Naive thymus-derived CD4-positive, alpha-beta T cell (primary cell): ENCODE data around the gene AKAP13. TPM values are rescaled to one million over a fixed set of nuclear protein-coding genes. Genes with fewer than 3 reads are reported as not detected.
A peak's percentile ranks its signal among the peaks of the same experiment; 100 is the strongest.

ENCODE experiments used
- ATAC-seq: fragments of 150-1000 bp; cut with Tn5 transposase; 2 replicates; pipeline ENCODE4 v1.10.0; 2021; ENCODE audit warnings: mild to moderate bottlenecking, moderate library complexity
- CTCF ChIA-PET: fragments of 350-600 bp; sonication (Branson Sonifier 250); formaldehyde crosslinking; loops from one replicate; lab custom pipeline; 2021; ENCODE audit warnings: antibody characterized with exemption; lab: Charles Lee
- POLR2A ChIA-PET: fragments of 350-600 bp; sonication (Branson Sonifier 250); formaldehyde crosslinking; loops from one replicate; lab custom pipeline; 2021; ENCODE audit warnings: antibody characterized with exemption, inconsistent platforms; lab: Charles Lee
- DNase-seq, 9 donors: peaks; one replicate each; pipeline versions ENCODE4 v3.0.0 to v3.0.0-alpha.2; 2020 to 2022; ENCODE audit warnings: mixed read lengths in 1 of 9
- H3K27ac ChIP-seq: one replicate; pipeline ENCODE4 v1.7.0; 2013; ENCODE audit warnings: mild to moderate bottlenecking, low read depth, low read length, moderate library complexity
- H3K27me3 ChIP-seq, 2 donors: one replicate each; pipeline ENCODE4 v1.7.0; 2013; ENCODE audit warnings: low read length in 2 of 2, mild to moderate bottlenecking in 2 of 2, moderate library complexity in 2 of 2; ENCODE audit not compliant: control insufficient read depth in 2 of 2, insufficient read depth in 2 of 2
- H3K36me3 ChIP-seq, 3 experiments: 1 replicate in 2 of 3; 2 replicates in 1 of 3; pipeline ENCODE4 v1.7.0; 2013; ENCODE audit warnings: low read length in 3 of 3, mild to moderate bottlenecking in 3 of 3, moderate library complexity in 1 of 3; ENCODE audit not compliant: insufficient read depth in 3 of 3, control insufficient read depth in 2 of 3
- H3K4me1 ChIP-seq, 2 donors: one replicate each; pipeline ENCODE4 v1.7.0; 2013; ENCODE audit warnings: low read length in 2 of 2, mild to moderate bottlenecking in 2 of 2, moderate library complexity in 1 of 2; ENCODE audit not compliant: control insufficient read depth in 2 of 2, insufficient read depth in 2 of 2
- H3K4me3 ChIP-seq: 2 replicates; pipeline ENCODE4 v1.7.0; 2013; ENCODE audit warnings: mild to moderate bottlenecking, low read length
- H3K9me3 ChIP-seq, 3 experiments: 1 replicate in 2 of 3; 2 replicates in 1 of 3; pipeline ENCODE4 v1.7.0; 2013; ENCODE audit warnings: low read length in 3 of 3; ENCODE audit not compliant: control insufficient read depth in 2 of 3
- H3K27ac Mint-ChIP-seq, 9 donors: one replicate each; pipeline ENCODE4 v1.8.0; 2020 to 2022; ENCODE audit warnings: mixed read lengths in 9 of 9, mild to moderate bottlenecking in 8 of 9, moderate library complexity in 5 of 9, inconsistent platforms in 2 of 9
- H3K27me3 Mint-ChIP-seq, 5 donors: one replicate each; pipeline ENCODE4 v1.8.0; 2021 to 2022; ENCODE audit warnings: mixed read lengths in 5 of 5, mild to moderate bottlenecking in 1 of 5
- H3K36me3 Mint-ChIP-seq, 5 donors: one replicate each; pipeline ENCODE4 v1.8.0; 2020 to 2022; ENCODE audit warnings: mixed read lengths in 5 of 5, mild to moderate bottlenecking in 3 of 5, inconsistent platforms in 1 of 5
- H3K4me1 Mint-ChIP-seq, 7 donors: one replicate each; pipeline ENCODE4 v1.8.0; 2020 to 2022; ENCODE audit warnings: mixed read lengths in 7 of 7, mild to moderate bottlenecking in 3 of 7, inconsistent platforms in 1 of 7
- H3K4me3 Mint-ChIP-seq, 10 donors: one replicate each; pipeline ENCODE4 v1.8.0; 2020 to 2022; ENCODE audit warnings: mild to moderate bottlenecking in 10 of 10, mixed read lengths in 10 of 10, moderate library complexity in 6 of 10, inconsistent platforms in 2 of 10
- H3K9me3 Mint-ChIP-seq, 11 donors: one replicate each; pipeline ENCODE4 v1.8.0; 2020 to 2022; ENCODE audit warnings: mixed read lengths in 11 of 11, mild to moderate bottlenecking in 4 of 11, inconsistent platforms in 1 of 11, moderate library complexity in 1 of 11
- intact Hi-C, 2 donors: fragments of 100-400 bp; cut with micrococcal nuclease; formaldehyde crosslinking; loops; one replicate each; pipeline ENCODE4 v1.15.1; 2023
- polyA plus RNA-seq, 2 donors: library from polyadenylated mRNA; unstranded; fragments of 300-500 nt; fragmentation: Illumina TruSeq; gene quantifications; one replicate each; pipeline ENCODE4 v1.2.3, GENCODE V29; 2021
- total RNA-seq, 6 experiments: library from RNA in 5 of 6; stranded (reverse) in 5 of 6; gene quantifications; 1 replicate in 5 of 6; 2 replicates in 1 of 6; pipeline ENCODE4 v1.2.3 and lab custom pipeline; 2021 to 2026

The AKAP13 gene
- total and polyA plus RNA-seq, 7 experiments from 2014 or later = 108 to 400 (median 231) TPM

DNA sequence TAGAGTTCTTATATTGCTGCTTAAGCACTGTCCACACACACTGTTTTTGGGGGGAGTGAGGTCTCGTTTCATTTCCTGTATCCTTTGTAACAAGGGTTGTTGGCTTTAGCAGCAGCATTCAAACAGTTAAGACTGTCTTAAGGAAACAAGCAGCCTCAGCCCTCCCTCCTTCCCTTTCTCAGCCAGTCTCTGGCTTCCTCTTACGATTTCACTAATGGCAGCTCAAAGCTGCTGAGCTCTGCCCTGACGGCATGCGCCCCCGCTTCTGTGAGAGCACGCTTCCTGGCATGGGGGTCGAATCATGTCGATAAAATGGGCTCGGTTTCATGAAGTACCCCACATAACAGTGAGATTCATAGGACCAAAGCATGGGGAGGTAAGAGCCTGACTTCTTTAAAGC, 309.3 kb downstream of the AKAP13 start:
- Histone ChIP-seq H3K36me3 (peaks cover 2 to 14% (median 11%) of the 10 kb centered on the region in 3 experiments), H3K4me1 (peaks cover 45 to 49% of the 10 kb centered on the region in 2 donors), H3K27ac (peak overlapping the region; percentile 88), H3K4me3 (peak overlapping the region; percentile 83), H3K27me3 (no peaks in the 10 kb centered on the region), H3K9me3 (no peaks in the 10 kb centered on the region)
- ChIA-PET POLR2A (interaction anchor here (0.6 to 5.1 kb wide), 9 partner anchors 9 to 45 kb away, joined by 3 to 50 read pairs (median 4); no protein-coding TSS in a partner anchor), CTCF (interaction anchor here (1.1 kb wide), 1 partner anchor 11 kb away, joined by 5 read pairs; no protein-coding TSS in a partner anchor)
- Mint-ChIP-seq H3K27ac (peak overlapping the region; percentile 92 to 99 (median 98)), H3K36me3 (peaks cover 15 to 38% (median 20%) of the 10 kb centered on the region in 5 donors), H3K9me3 (no peaks in the 10 kb centered on the region), H3K27me3 (no peaks in the 10 kb centered on the region), H3K4me3 (peak overlapping the region; percentile 90 to 99 (median 98)), H3K4me1 (peaks cover 30 to 87% (median 76%) of the 10 kb centered on the region in 7 donors)
- intact Hi-C loops = loop anchor here (1.0 to 5.0 kb wide), 14 partner anchors 13 to 372 kb away; no protein-coding TSS in a partner anchor
- peak; percentile 85 for ATAC-seq
- DNase-seq = peak; percentile 44 to 78 (median 71)

DNA sequence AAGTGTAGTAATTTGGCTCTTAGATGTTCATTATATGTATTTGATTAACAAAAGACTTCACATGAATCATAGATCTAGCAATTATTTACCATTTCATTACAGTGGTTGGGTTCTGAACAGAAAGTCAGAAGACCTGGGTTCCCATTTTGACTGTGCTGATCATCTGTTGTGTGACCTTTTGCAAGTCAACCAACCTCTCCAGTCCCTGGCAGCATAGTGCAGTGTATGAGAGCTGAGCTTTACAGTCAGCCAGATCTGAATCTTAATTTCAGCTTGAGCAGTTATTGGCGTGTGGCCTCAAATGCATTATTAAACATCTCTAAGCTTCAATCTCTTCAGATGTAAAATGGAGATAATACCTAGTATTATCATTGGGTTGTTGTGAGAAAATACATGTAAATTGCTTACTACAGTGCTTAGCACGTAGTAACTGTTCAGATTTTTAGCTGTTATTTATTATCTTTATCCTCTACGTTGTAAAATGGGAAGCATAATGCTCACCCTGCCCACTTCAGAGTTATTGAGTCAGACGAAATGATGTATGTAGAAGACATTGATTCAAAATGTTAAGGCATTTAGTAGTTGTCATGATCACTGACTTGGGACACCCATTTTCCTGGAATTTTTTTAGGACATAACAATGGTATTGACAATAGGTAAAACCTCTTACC, 310.3 kb downstream of the AKAP13 start:
- H3K9me3 Mint-ChIP-seq = no peaks in the 10 kb centered on the region
- ATAC-seq = peak; percentile 36
- Histone ChIP-seq H3K36me3 (peaks cover 9 to 20% (median 19%) of the 10 kb centered on the region in 3 experiments), H3K4me3 (peak overlapping the region; percentile 83), H3K27me3 (no peaks in the 10 kb centered on the region), H3K9me3 (no peaks in the 10 kb centered on the region), H3K27ac (peak overlapping the region; percentile 88), H3K4me1 (peaks cover 49 to 50% of the 10 kb centered on the region in 2 donors)
- H3K4me1 Mint-ChIP-seq = peaks cover 35 to 85% (median 78%) of the 10 kb centered on the region in 7 donors
- peak overlapping the region; percentile 90 to 99 (median 98) for H3K4me3 Mint-ChIP-seq
- DNase-seq = peak in 3 of 9 donors; percentile 23 to 41 (median 36)
- no peaks in the 10 kb centered on the region for H3K27me3 Mint-ChIP-seq
- intact Hi-C loops = loop anchor here in 1 of 2 donors (1.0 to 5.0 kb wide), 4 partner anchors 12 to 373 kb away; no protein-coding TSS in a partner anchor
- peak overlapping the region; percentile 92 to 99 (median 98) for H3K27ac Mint-ChIP-seq
- H3K36me3 Mint-ChIP-seq = peaks cover 20 to 44% (median 25%) of the 10 kb centered on the region in 5 donors
- ChIA-PET POLR2A (interaction anchor here (0.9 to 5.1 kb wide), 7 partner anchors 8 to 65 kb away, joined by 3 to 50 read pairs (median 5); no protein-coding TSS in a partner anchor), CTCF (interaction anchor here (0.5 kb wide), 1 partner anchor 101 kb away, joined by 3 read pairs; no protein-coding TSS in a partner anchor)

DNA sequence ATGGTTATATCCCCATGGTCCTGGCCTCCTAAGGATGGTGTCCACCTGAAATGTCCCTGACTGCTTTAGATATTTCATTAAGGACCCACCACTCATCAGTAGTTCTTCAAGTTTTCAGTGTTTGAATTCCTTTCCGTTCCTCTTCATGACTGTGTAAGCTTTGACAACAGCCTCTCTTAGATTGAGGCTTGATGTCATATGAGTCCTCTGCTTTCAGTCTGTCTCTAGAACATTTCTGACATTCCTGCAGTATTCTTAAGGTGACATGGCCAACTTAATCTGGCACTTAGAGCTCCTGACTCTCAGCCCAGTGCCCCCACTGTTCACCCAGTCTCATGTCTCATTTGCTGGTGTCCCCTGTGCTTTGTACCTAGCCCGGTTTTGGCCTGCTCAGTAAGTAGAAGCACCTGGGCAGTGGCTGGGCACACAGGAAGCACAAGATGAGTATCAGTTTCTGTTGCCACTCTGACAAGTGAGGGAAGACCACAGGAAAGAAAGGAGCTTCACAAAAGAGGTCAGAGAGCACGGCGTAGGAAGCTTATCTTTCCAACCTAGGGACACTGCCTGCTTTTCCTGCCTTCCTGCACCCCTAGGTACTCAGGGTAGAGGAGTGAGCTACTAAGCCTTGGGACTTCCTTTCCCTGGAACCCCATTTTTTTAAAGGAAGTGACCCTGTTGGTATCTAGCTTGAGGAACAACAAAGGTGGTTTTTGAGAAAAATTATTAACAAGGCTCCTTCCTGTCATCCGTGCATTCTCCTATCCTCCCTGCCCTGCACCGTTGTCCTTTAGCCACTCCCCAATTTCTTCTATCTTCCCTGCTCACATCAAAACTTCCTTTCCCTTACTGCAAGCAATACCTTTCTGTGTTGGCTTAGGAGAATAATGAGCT, 311.2 kb downstream of the AKAP13 start:
- CTCF ChIA-PET = interaction anchor here (0.5 to 1.0 kb wide), 2 partner anchors 12 to 101 kb away, joined by 3 read pairs; no protein-coding TSS in a partner anchor
- no peaks in the 10 kb centered on the region for H3K9me3 Mint-ChIP-seq
- intact Hi-C loops = loop anchor here in 1 of 2 donors (2.0 to 5.0 kb wide), 3 partner anchors 45 to 374 kb away; no protein-coding TSS in a partner anchor
- H3K36me3 Mint-ChIP-seq = peaks cover 22 to 43% (median 29%) of the 10 kb centered on the region in 5 donors
- peak overlapping the region; percentile 83 for H3K4me3 ChIP-seq
- H3K27me3 ChIP-seq = no peaks in the 10 kb centered on the region
- H3K9me3 ChIP-seq = no peaks in the 10 kb centered on the region
- H3K4me1 ChIP-seq = peaks cover 49 to 50% of the 10 kb centered on the region in 2 donors
- peaks cover 39 to 84% (median 74%) of the 10 kb centered on the region in 7 donors for H3K4me1 Mint-ChIP-seq
- ATAC-seq = no peak
- H3K27ac Mint-ChIP-seq = peak overlapping the region; percentile 92 to 99 (median 98)
- no peaks in the 10 kb centered on the region for H3K27me3 Mint-ChIP-seq
- H3K36me3 ChIP-seq = peaks cover 9 to 27% (median 26%) of the 10 kb centered on the region in 3 experiments
- peak overlapping the region; percentile 88 for H3K27ac ChIP-seq
- no peak for DNase-seq
- peak overlapping the region; percentile 90 to 99 (median 98) for H3K4me3 Mint-ChIP-seq
- POLR2A ChIA-PET = interaction anchor here (2.0 to 5.1 kb wide), 3 partner anchors 12 to 66 kb away, joined by 6 to 50 read pairs (median 20); no protein-coding TSS in a partner anchor

DNA sequence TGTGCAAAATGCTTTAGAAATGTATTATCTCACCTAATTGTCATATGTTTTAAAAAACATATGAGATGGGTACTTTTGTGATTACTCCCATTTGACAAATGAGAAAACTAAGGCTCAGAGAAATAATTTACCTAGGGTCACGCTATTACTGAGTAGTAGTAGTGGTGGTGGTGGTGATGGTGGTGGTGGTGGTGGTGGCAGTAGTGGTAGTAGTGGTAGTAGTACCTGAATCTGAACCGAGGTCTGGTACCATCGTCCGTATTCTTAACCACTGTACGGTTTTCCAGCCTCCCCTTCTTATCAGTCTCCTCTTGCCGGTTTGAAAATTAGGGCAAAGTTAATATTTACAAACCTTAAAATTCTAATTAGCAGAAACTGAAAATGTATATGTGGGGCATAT, 311.9 kb downstream of the AKAP13 start:
- no peaks in the 10 kb centered on the region for H3K27me3 ChIP-seq
- no peaks in the 10 kb centered on the region for H3K9me3 Mint-ChIP-seq
- peaks cover 42 to 83% (median 73%) of the 10 kb centered on the region in 7 donors for H3K4me1 Mint-ChIP-seq
- H3K4me1 ChIP-seq = peaks cover 46 to 48% of the 10 kb centered on the region in 2 donors
- CTCF ChIA-PET = no interaction called here
- peaks cover 9 to 35% (median 31%) of the 10 kb centered on the region in 3 experiments for H3K36me3 ChIP-seq
- intact Hi-C loops = loop anchor here in 1 of 2 donors (5.0 kb wide), 1 partner anchor 375 kb away; no protein-coding TSS in a partner anchor
- peaks cover 22 to 44% (median 33%) of the 10 kb centered on the region in 5 donors for H3K36me3 Mint-ChIP-seq
- peak overlapping the region; percentile 83 for H3K4me3 ChIP-seq
- peak overlapping the region; percentile 88 for H3K27ac ChIP-seq
- no peaks in the 10 kb centered on the region for H3K9me3 ChIP-seq
- H3K4me3 Mint-ChIP-seq = peak overlapping the region; percentile 90 to 99 (median 98)
- DNase-seq (no peak), ATAC-seq (no peak)
- no peaks in the 10 kb centered on the region for H3K27me3 Mint-ChIP-seq
- POLR2A ChIA-PET = interaction anchor here (2.0 to 5.1 kb wide), 2 partner anchors 11 to 67 kb away, joined by 6 to 50 read pairs; no protein-coding TSS in a partner anchor
- peak overlapping the region; percentile 92 to 99 (median 98) for H3K27ac Mint-ChIP-seq

DNA sequence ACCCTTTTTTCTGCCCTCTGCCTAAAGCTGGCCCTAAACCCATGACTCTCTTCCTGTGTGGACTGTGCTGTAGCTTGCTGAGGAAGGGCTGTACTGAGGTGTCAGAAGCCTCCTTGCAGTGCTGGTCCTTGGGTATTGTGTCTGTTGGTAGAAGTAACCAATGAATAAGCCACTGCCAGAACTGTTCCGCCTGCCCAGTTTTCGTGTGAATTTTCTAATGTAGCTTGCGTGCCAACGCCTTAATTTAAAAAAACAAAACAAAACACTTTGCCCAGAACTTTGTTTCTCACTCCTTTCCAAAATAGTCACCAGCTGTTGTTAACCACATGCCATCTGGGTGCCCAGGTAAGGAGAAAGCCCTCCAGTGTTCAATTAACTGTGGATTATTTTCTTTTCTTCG, 312.5 kb downstream of the AKAP13 start:
- H3K36me3 Mint-ChIP-seq = peaks cover 22 to 44% (median 33%) of the 10 kb centered on the region in 5 donors
- Histone ChIP-seq H3K9me3 (no peaks in the 10 kb centered on the region), H3K4me1 (peaks cover 41 to 45% of the 10 kb centered on the region in 2 donors), H3K27ac (peak overlapping the region; percentile 88), H3K36me3 (peaks cover 9 to 37% (median 31%) of the 10 kb centered on the region in 3 experiments), H3K27me3 (no peaks in the 10 kb centered on the region), H3K4me3 (peak overlapping the region; percentile 83)
- DNase-seq (no peak), ATAC-seq (peak; percentile 67)
- H3K9me3 Mint-ChIP-seq = no peaks in the 10 kb centered on the region
- POLR2A ChIA-PET = interaction anchor here (1.1 to 5.1 kb wide), 2 partner anchors 9 to 11 kb away, joined by 3 to 50 read pairs; no protein-coding TSS in a partner anchor
- H3K4me1 Mint-ChIP-seq = peaks cover 44 to 83% (median 71%) of the 10 kb centered on the region in 7 donors
- peak overlapping the region; percentile 78 to 99 (median 97) for H3K27ac Mint-ChIP-seq
- H3K4me3 Mint-ChIP-seq = peak overlapping the region; percentile 90 to 99 (median 98)
- H3K27me3 Mint-ChIP-seq = no peaks in the 10 kb centered on the region
- intact Hi-C loops = loop anchor here in 1 of 2 donors (5.0 kb wide), 1 partner anchor 376 kb away; no protein-coding TSS in a partner anchor
- CTCF ChIA-PET = interaction anchor here (0.8 kb wide), 1 partner anchor 20 kb away, joined by 4 read pairs; no protein-coding TSS in a partner anchor
